AG04450 (cell line): ENCODE measurements around the gene ABCC2. TPM values are rescaled to one million over a fixed set of nuclear protein-coding genes. Genes with fewer than 3 reads are reported as not detected.

Experiments
- CTCF ChIA-PET: fragments of 300-600, 350-600 bp; formaldehyde crosslinking; extraction: SDS; loops from one replicate; lab custom pipeline; 2022; ENCODE audit warnings: antibody characterized with exemption, inconsistent platforms; lab: Charles Lee
- POLR2A ChIA-PET: fragments of 350-600 bp; formaldehyde crosslinking; extraction: SDS; loops from one replicate; lab custom pipeline; 2021; ENCODE audit warnings: antibody characterized with exemption, inconsistent platforms; lab: Yijun Ruan, JAX
- DNase-seq: peaks from one replicate; pipeline ENCODE4 v3.0.0-alpha.2; 2011; ENCODE audit warnings: low read depth, low spot score
- H3K27ac ChIP-seq: one replicate; pipeline ENCODE4 v1.5.1; 2012; ENCODE audit warnings: low read depth, low read length, control low read depth
- H3K27me3 ChIP-seq: one replicate; pipeline ENCODE4 v1.6.0; 2012; ENCODE audit warnings: low read length; ENCODE audit not compliant: control insufficient read depth, insufficient read depth
- H3K4me3 ChIP-seq: 2 replicates; pipeline ENCODE4 v1.5.1; 2011; ENCODE audit warnings: mild to moderate bottlenecking, low read depth, low read length, control low read depth
- H3K9me3 ChIP-seq: 2 replicates; pipeline ENCODE4 v1.5.1; 2012; ENCODE audit warnings: low read length; ENCODE audit not compliant: control insufficient read depth, insufficient read depth
- CTCF ChIP-seq: IDR thresholded peaks from 2 replicates; pipeline ENCODE4 v1.5.1; 2011; ENCODE audit warnings: low read depth, low read length, control low read depth, inconsistent platforms
- polyA plus RNA-seq: library from polyadenylated mRNA; depleted of rRNA; stranded (reverse); fragments of >200 nt; gene quantifications from 2 replicates; pipeline ENCODE4 v1.2.3, GENCODE V29; 2011

Gene ABCC2
- polyA plus RNA-seq, 1 experiment = 1.2 TPM

GRCh38 chr10:99750641-99751040, 31.8 kb upstream of the ABCC2 start:
- CTCF ChIA-PET = interaction anchor here (0.6 kb wide), 1 partner anchor 96 kb away, joined by 3 read pairs; no protein-coding TSS in a partner anchor

GRCh38 chr10:99754670-99755069, 27.8 kb upstream of the ABCC2 start:
- Histone ChIP-seq H3K27me3 (no peaks in the 10 kb centered on the region), H3K27ac (peak overlapping the region; percentile 33), H3K4me3 (no peak overlapping the region), H3K9me3 (no peaks in the 10 kb centered on the region)
- TF ChIP-seq CTCF = no peak
- CTCF ChIA-PET = no interaction called here
- no peak for DNase-seq
- POLR2A ChIA-PET = no interaction called here

More at GRCh38 chr10:99750641-99751040, 31.8 kb upstream of the ABCC2 start:
- Histone ChIP-seq H3K9me3 (no peaks in the 10 kb centered on the region), H3K27me3 (no peaks in the 10 kb centered on the region), H3K4me3 (no peak overlapping the region), H3K27ac (no peak overlapping the region)
- no peak for TF ChIP-seq CTCF
- DNase-seq = no peak
- POLR2A ChIA-PET = no interaction called here

GRCh38 chr10:99756159-99756558, 26.3 kb upstream of the ABCC2 start:
- ChIA-PET CTCF (interaction anchor here (0.9 kb wide), 1 partner anchor 89 kb away, joined by 4 read pairs; no protein-coding TSS in a partner anchor), POLR2A (no interaction called here)
- Histone ChIP-seq H3K27me3 (no peaks in the 10 kb centered on the region), H3K4me3 (no peak overlapping the region), H3K9me3 (no peaks in the 10 kb centered on the region; the same call in none of the 2 replicates), H3K27ac (no peak overlapping the region)
- no peak for DNase-seq
- no peak for TF ChIP-seq CTCF

GRCh38 chr10:99758211-99758891, 24.1 kb upstream of the ABCC2 start:
- H3K9me3 ChIP-seq = no peaks in the 10 kb centered on the region; the same call in none of the 2 replicates
- ChIA-PET POLR2A (no interaction called here), CTCF (no interaction called here)
- H3K27ac ChIP-seq = no peak overlapping the region
- H3K27me3 ChIP-seq = no peaks in the 10 kb centered on the region
- no peak overlapping the region for H3K4me3 ChIP-seq
- no peak for DNase-seq
- TF ChIP-seq CTCF = no peak

GRCh38 chr10:99760321-99760720, 22.1 kb upstream of the ABCC2 start:
- CTCF ChIA-PET = no interaction called here
- Histone ChIP-seq H3K4me3 (no peak overlapping the region), H3K9me3 (no peaks in the 10 kb centered on the region; the same call in none of the 2 replicates), H3K27me3 (no peaks in the 10 kb centered on the region), H3K27ac (no peak overlapping the region)
- no peak for DNase-seq
- no peak for TF ChIP-seq CTCF
- POLR2A ChIA-PET = no interaction called here
